Activated CD8-positive, alpha-beta memory T cell treated with anti-CD3 and anti-CD28 coated beads, Interleukin-2, amount 50 U/mL, for 24 hours (primary cell): ENCODE data around the gene DISP1.

Experiments
- DNase-seq: peaks from one replicate; pipeline ENCODE4 v3.0.0-alpha.2; 2020; ENCODE audit errors: extremely low read depth

The DISP1 gene

GRCh38 chr1:222814536-222815439 lies at the start of gene DISP1:
TSS of gene DISP1 (plus strand) at chr1:222815039. CDS start at chr1:222942824, 127,785 bp downstream.
- DNase-seq = peak; percentile 34

- DNase-seq = no peak
Observed at GRCh38 chr1:222767152-222767571, 47.7 kb upstream of the DISP1 start.

- no peak for DNase-seq
Observed at GRCh38 chr1:222768592-222768991, 46.2 kb upstream of the DISP1 start.

- DNase-seq = no peak
Observed at GRCh38 chr1:222769181-222769580, 45.7 kb upstream of the DISP1 start.

- no peak for DNase-seq
Observed at GRCh38 chr1:222769971-222770620, 44.7 kb upstream of the DISP1 start.

GRCh38 chr1:222772996-222773379 lies 41.9 kb upstream of the DISP1 start:
- DNase-seq = no peak

GRCh38 chr1:222777463-222777862 lies 37.4 kb upstream of the DISP1 start:
- no peak for DNase-seq

- no peak for DNase-seq
Observed at GRCh38 chr1:222777977-222778376, 36.9 kb upstream of the DISP1 start.

- no peak for DNase-seq
Observed at GRCh38 chr1:222781251-222781650, 33.6 kb upstream of the DISP1 start.

- DNase-seq = no peak
Observed at GRCh38 chr1:222783051-222783450, 31.8 kb upstream of the DISP1 start.

GRCh38 chr1:222784371-222784770 lies 30.5 kb upstream of the DISP1 start:
- no peak for DNase-seq

GRCh38 chr1:222784916-222785315 lies 29.9 kb upstream of the DISP1 start:
- no peak for DNase-seq

GRCh38 chr1:222785529-222785928 lies 29.3 kb upstream of the DISP1 start:
- no peak for DNase-seq

- DNase-seq = no peak
Observed at GRCh38 chr1:222786121-222786520, 28.7 kb upstream of the DISP1 start.

- DNase-seq = no peak
Observed at GRCh38 chr1:222787729-222788128, 27.1 kb upstream of the DISP1 start.

- DNase-seq = no peak
Observed at GRCh38 chr1:222788402-222789156, 26.3 kb upstream of the DISP1 start.

GRCh38 chr1:222790115-222790514 lies 24.7 kb upstream of the DISP1 start:
- DNase-seq = no peak

- DNase-seq = no peak
Observed at GRCh38 chr1:222790520-222790919, 24.3 kb upstream of the DISP1 start.

- DNase-seq = no peak
Observed at GRCh38 chr1:222791006-222791710, 23.7 kb upstream of the DISP1 start.

GRCh38 chr1:222792744-222793143 lies 22.1 kb upstream of the DISP1 start:
- DNase-seq = no peak

GRCh38 chr1:222794656-222795474 lies 20.0 kb upstream of the DISP1 start:
- no peak for DNase-seq
